HEK293 (cell line): Measurements from ENCODE around the gene SLC12A1.

Experiments
- GLIS2 ChIP-seq: fragments of 450-650 bp; formaldehyde crosslinking; IDR thresholded peaks from 2 replicates; pipeline ENCODE4 v1.5.1; 2016; ENCODE audit warnings: missing biosample characterization, missing genetic modification characterization
- SCRT2 ChIP-seq: fragments of 450-650 bp; formaldehyde crosslinking; IDR thresholded peaks from 2 replicates; pipeline ENCODE4 v1.5.1; 2016; ENCODE audit warnings: missing biosample characterization, missing genetic modification characterization
- SP7 ChIP-seq: fragments of 450-650 bp; formaldehyde crosslinking; IDR thresholded peaks from 2 replicates; pipeline ENCODE4 v1.5.1; 2016; ENCODE audit warnings: missing biosample characterization, missing genetic modification characterization
- ZFHX2 ChIP-seq: fragments of 450-650 bp; formaldehyde crosslinking; conservative IDR thresholded peaks from 2 replicates; pipeline ENCODE4 v1.5.1; 2016; ENCODE audit warnings: missing biosample characterization, missing genetic modification characterization
- ZIC2 ChIP-seq: fragments of 450-650 bp; formaldehyde crosslinking; IDR thresholded peaks from 2 replicates; pipeline ENCODE4 v1.5.1; 2016; ENCODE audit warnings: missing biosample characterization, missing genetic modification characterization
- ZNF175 ChIP-seq: fragments of 450-650 bp; formaldehyde crosslinking; IDR thresholded peaks from 2 replicates; pipeline ENCODE4 v1.5.1; 2016; ENCODE audit warnings: missing biosample characterization, missing genetic modification characterization
- ZNF18 ChIP-seq: fragments of 450-650 bp; formaldehyde crosslinking; IDR thresholded peaks from 2 replicates; pipeline ENCODE4 v1.5.1; 2016; ENCODE audit warnings: missing biosample characterization, missing genetic modification characterization
- ZNF350 ChIP-seq: fragments of 450-650 bp; formaldehyde crosslinking; IDR thresholded peaks from 2 replicates; pipeline ENCODE4 v1.5.0; 2017; ENCODE audit warnings: missing biosample characterization, mild to moderate bottlenecking, missing genetic modification characterization
- ZNF558 ChIP-seq: fragments of 450-650 bp; formaldehyde crosslinking; IDR thresholded peaks from 2 replicates; pipeline ENCODE4 v1.5.1; 2016; ENCODE audit warnings: missing biosample characterization, missing genetic modification characterization
- ZNF600 ChIP-seq: fragments of 450-650 bp; formaldehyde crosslinking; IDR thresholded peaks from 2 replicates; pipeline ENCODE4 v1.5.1; 2016; ENCODE audit warnings: missing biosample characterization, missing genetic modification characterization
- ZNF610 ChIP-seq: fragments of 450-650 bp; formaldehyde crosslinking; IDR thresholded peaks from 2 replicates; pipeline ENCODE4 v1.5.1; 2016; ENCODE audit warnings: missing biosample characterization, missing genetic modification characterization, borderline replicate concordance
- ZNF626 ChIP-seq: fragments of 450-650 bp; sonication (Bioruptor Pico); formaldehyde crosslinking; IDR thresholded peaks from 2 replicates; pipeline ENCODE4 v1.5.1; 2018; ENCODE audit warnings: missing biosample characterization, missing genetic modification characterization, inconsistent platforms
- ZNF654 ChIP-seq: fragments of 450-650 bp; formaldehyde crosslinking; IDR thresholded peaks from 2 replicates; pipeline ENCODE4 v1.5.1; 2016; ENCODE audit warnings: low read depth, missing biosample characterization, missing genetic modification characterization
- ZSCAN18 ChIP-seq: fragments of 450-650 bp; formaldehyde crosslinking; IDR thresholded peaks from 2 replicates; pipeline ENCODE4 v1.5.1; 2016; ENCODE audit warnings: missing biosample characterization, missing genetic modification characterization
- TF ChIP-seq, protein P1 (sequence below): fragments of 450-650 bp; formaldehyde crosslinking; IDR thresholded peaks from 2 replicates; pipeline ENCODE4 v1.5.1; 2016; ENCODE audit warnings: missing biosample characterization, missing genetic modification characterization
- TF ChIP-seq, protein P2 (sequence below): fragments of 450-650 bp; formaldehyde crosslinking; IDR thresholded peaks from 2 replicates; pipeline ENCODE4 v1.5.1; 2016; ENCODE audit warnings: missing biosample characterization, missing genetic modification characterization
- TF ChIP-seq, protein P3 (sequence below): fragments of 450-650 bp; formaldehyde crosslinking; IDR thresholded peaks from 2 replicates; pipeline ENCODE4 v1.5.1; 2017; ENCODE audit warnings: missing biosample characterization, missing genetic modification characterization
- TF ChIP-seq, protein P4 (sequence below): fragments of 450-650 bp; formaldehyde crosslinking; IDR thresholded peaks from 2 replicates; pipeline ENCODE4 v1.5.1; 2016; ENCODE audit warnings: missing biosample characterization, missing genetic modification characterization
- TF ChIP-seq, protein P5 (sequence below): fragments of 450-650 bp; formaldehyde crosslinking; IDR thresholded peaks from 2 replicates; pipeline ENCODE4 v1.5.1; 2017; ENCODE audit warnings: missing biosample characterization, missing genetic modification characterization

Gene SLC12A1

GRCh38 chr15:48285329-48286214, 79.5 kb downstream of the SLC12A1 start (continued):
- TF ChIP-seq, protein P1, sequence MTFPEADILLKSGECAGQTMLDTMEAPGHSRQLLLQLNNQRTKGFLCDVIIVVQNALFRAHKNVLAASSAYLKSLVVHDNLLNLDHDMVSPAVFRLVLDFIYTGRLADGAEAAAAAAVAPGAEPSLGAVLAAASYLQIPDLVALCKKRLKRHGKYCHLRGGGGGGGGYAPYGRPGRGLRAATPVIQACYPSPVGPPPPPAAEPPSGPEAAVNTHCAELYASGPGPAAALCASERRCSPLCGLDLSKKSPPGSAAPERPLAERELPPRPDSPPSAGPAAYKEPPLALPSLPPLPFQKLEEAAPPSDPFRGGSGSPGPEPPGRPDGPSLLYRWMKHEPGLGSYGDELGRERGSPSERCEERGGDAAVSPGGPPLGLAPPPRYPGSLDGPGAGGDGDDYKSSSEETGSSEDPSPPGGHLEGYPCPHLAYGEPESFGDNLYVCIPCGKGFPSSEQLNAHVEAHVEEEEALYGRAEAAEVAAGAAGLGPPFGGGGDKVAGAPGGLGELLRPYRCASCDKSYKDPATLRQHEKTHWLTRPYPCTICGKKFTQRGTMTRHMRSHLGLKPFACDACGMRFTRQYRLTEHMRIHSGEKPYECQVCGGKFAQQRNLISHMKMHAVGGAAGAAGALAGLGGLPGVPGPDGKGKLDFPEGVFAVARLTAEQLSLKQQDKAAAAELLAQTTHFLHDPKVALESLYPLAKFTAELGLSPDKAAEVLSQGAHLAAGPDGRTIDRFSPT (tag by site-specific recombination) = no peak
- TF ChIP-seq ZNF654 (peak; percentile 77), SP7 (no peak), ZNF558 (no peak), ZNF626 (no peak), GLIS2 (tag by site-specific recombination) (no peak), ZNF610 (tag by site-specific recombination) (no peak), ZNF18 (tag by site-specific recombination) (no peak), ZNF350 (tag by site-specific recombination) (no peak), ZNF175 (tag by site-specific recombination) (no peak), ZFHX2 (no peak), ZNF600 (tag by site-specific recombination) (no peak), ZSCAN18 (tag by site-specific recombination) (no peak), ZIC2 (tag by site-specific recombination) (no peak), SCRT2 (tag by site-specific recombination) (peak; percentile 53; the same call in 1 of the 2 replicates)
- TF ChIP-seq, protein P2, sequence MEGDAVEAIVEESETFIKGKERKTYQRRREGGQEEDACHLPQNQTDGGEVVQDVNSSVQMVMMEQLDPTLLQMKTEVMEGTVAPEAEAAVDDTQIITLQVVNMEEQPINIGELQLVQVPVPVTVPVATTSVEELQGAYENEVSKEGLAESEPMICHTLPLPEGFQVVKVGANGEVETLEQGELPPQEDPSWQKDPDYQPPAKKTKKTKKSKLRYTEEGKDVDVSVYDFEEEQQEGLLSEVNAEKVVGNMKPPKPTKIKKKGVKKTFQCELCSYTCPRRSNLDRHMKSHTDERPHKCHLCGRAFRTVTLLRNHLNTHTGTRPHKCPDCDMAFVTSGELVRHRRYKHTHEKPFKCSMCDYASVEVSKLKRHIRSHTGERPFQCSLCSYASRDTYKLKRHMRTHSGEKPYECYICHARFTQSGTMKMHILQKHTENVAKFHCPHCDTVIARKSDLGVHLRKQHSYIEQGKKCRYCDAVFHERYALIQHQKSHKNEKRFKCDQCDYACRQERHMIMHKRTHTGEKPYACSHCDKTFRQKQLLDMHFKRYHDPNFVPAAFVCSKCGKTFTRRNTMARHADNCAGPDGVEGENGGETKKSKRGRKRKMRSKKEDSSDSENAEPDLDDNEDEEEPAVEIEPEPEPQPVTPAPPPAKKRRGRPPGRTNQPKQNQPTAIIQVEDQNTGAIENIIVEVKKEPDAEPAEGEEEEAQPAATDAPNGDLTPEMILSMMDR = no peak
- TF ChIP-seq, protein P3, sequence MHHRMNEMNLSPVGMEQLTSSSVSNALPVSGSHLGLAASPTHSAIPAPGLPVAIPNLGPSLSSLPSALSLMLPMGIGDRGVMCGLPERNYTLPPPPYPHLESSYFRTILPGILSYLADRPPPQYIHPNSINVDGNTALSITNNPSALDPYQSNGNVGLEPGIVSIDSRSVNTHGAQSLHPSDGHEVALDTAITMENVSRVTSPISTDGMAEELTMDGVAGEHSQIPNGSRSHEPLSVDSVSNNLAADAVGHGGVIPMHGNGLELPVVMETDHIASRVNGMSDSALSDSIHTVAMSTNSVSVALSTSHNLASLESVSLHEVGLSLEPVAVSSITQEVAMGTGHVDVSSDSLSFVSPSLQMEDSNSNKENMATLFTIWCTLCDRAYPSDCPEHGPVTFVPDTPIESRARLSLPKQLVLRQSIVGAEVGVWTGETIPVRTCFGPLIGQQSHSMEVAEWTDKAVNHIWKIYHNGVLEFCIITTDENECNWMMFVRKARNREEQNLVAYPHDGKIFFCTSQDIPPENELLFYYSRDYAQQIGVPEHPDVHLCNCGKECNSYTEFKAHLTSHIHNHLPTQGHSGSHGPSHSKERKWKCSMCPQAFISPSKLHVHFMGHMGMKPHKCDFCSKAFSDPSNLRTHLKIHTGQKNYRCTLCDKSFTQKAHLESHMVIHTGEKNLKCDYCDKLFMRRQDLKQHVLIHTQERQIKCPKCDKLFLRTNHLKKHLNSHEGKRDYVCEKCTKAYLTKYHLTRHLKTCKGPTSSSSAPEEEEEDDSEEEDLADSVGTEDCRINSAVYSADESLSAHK (tag by site-specific recombination) = 0 out of 2 replicates have a peak, but pooled peaks have one; percentile 26
- TF ChIP-seq, protein P4, sequence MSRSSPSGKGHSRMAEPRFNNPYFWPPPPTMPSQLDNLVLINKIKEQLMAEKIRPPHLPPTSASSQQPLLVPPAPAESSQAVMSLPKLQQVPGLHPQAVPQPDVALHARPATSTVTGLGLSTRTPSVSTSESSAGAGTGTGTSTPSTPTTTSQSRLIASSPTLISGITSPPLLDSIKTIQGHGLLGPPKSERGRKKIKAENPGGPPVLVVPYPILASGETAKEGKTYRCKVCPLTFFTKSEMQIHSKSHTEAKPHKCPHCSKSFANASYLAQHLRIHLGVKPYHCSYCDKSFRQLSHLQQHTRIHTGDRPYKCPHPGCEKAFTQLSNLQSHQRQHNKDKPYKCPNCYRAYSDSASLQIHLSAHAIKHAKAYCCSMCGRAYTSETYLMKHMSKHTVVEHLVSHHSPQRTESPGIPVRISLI (tag by site-specific recombination) = no peak
- TF ChIP-seq, protein P5, sequence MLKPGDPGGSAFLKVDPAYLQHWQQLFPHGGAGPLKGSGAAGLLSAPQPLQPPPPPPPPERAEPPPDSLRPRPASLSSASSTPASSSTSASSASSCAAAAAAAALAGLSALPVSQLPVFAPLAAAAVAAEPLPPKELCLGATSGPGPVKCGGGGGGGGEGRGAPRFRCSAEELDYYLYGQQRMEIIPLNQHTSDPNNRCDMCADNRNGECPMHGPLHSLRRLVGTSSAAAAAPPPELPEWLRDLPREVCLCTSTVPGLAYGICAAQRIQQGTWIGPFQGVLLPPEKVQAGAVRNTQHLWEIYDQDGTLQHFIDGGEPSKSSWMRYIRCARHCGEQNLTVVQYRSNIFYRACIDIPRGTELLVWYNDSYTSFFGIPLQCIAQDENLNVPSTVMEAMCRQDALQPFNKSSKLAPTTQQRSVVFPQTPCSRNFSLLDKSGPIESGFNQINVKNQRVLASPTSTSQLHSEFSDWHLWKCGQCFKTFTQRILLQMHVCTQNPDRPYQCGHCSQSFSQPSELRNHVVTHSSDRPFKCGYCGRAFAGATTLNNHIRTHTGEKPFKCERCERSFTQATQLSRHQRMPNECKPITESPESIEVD (tag by site-specific recombination) = peak; percentile 38; the same call in 1 of the 2 replicates
